Measurements from ENCODE around the gene CARD14.

CARD14 gene

GRCh38 chr17:80198144-80198661, 28.4 kb downstream of the CARD14 start:
- TF ChIP-seq POLR2AphosphoS5 (IDR thresholded peaks at IDR 0.05; ENCODE audit: low read depth, low read length) = no peak
- no peak for TF ChIP-seq FOXP2 (optimal IDR thresholded peaks at IDR 0.05; ENCODE audit: borderline replicate concordance, extremely low read depth, extremely low read length, insufficient read depth)
- no peak for TF ChIP-seq TAF1 (IDR thresholded peaks at IDR 0.05; ENCODE audit: borderline replicate concordance, insufficient read depth, low read length)
- TF ChIP-seq REST (IDR thresholded peaks at IDR 0.05; ENCODE audit: insufficient read depth in 1 of 2, low read depth in 2 of 2, low read length in 2 of 2) = no peak
- TF ChIP-seq SIN3A (IDR thresholded peaks at IDR 0.05; ENCODE audit: borderline replicate concordance, insufficient read depth, low read length) = no peak

- TF ChIP-seq POLR2AphosphoS5 (IDR thresholded peaks at IDR 0.05; ENCODE audit: low read depth, low read length) = no peak
- no peak for TF ChIP-seq FOXP2 (optimal IDR thresholded peaks at IDR 0.05; ENCODE audit: borderline replicate concordance, extremely low read depth, extremely low read length, insufficient read depth)
- no peak for TF ChIP-seq TAF1 (IDR thresholded peaks at IDR 0.05; ENCODE audit: borderline replicate concordance, insufficient read depth, low read length)
- TF ChIP-seq SIN3A (IDR thresholded peaks at IDR 0.05; ENCODE audit: borderline replicate concordance, insufficient read depth, low read length) = no peak
- TF ChIP-seq REST (IDR thresholded peaks at IDR 0.05; ENCODE audit: insufficient read depth in 1 of 2, low read depth in 2 of 2, low read length in 2 of 2) = no peak
Observed at GRCh38 chr17:80201446-80201845, 31.6 kb downstream of the CARD14 start.

GRCh38 chr17:80202197-80202596, 32.4 kb downstream of the CARD14 start:
- TF ChIP-seq SIN3A (IDR thresholded peaks at IDR 0.05; ENCODE audit: borderline replicate concordance, insufficient read depth, low read length) = no peak
- TF ChIP-seq REST (IDR thresholded peaks at IDR 0.05; ENCODE audit: insufficient read depth in 1 of 2, low read depth in 2 of 2, low read length in 2 of 2) = no peak
- no peak for TF ChIP-seq FOXP2 (optimal IDR thresholded peaks at IDR 0.05; ENCODE audit: borderline replicate concordance, extremely low read depth, extremely low read length, insufficient read depth)
- TF ChIP-seq TAF1 (IDR thresholded peaks at IDR 0.05; ENCODE audit: borderline replicate concordance, insufficient read depth, low read length) = no peak
- TF ChIP-seq POLR2AphosphoS5 (IDR thresholded peaks at IDR 0.05; ENCODE audit: low read depth, low read length) = no peak

GRCh38 chr17:80203471-80203963, 33.7 kb downstream of the CARD14 start:
- no peak for TF ChIP-seq POLR2AphosphoS5 (IDR thresholded peaks at IDR 0.05; ENCODE audit: low read depth, low read length)

GRCh38 chr17:80204626-80205468, 35.0 kb downstream of the CARD14 start:
- TF ChIP-seq FOXP2 (optimal IDR thresholded peaks at IDR 0.05; ENCODE audit: borderline replicate concordance, extremely low read depth, extremely low read length, insufficient read depth) = no peak
- no peak for TF ChIP-seq REST (IDR thresholded peaks at IDR 0.05; ENCODE audit: insufficient read depth in 1 of 2, low read depth in 2 of 2, low read length in 2 of 2)
- TF ChIP-seq POLR2AphosphoS5 (IDR thresholded peaks at IDR 0.05; ENCODE audit: low read depth, low read length) = no peak
- no peak for TF ChIP-seq TAF1 (IDR thresholded peaks at IDR 0.05; ENCODE audit: borderline replicate concordance, insufficient read depth, low read length)
- TF ChIP-seq SIN3A (IDR thresholded peaks at IDR 0.05; ENCODE audit: borderline replicate concordance, insufficient read depth, low read length) = no peak
